ENCODE measurements around the gene SNX10.

DNA sequence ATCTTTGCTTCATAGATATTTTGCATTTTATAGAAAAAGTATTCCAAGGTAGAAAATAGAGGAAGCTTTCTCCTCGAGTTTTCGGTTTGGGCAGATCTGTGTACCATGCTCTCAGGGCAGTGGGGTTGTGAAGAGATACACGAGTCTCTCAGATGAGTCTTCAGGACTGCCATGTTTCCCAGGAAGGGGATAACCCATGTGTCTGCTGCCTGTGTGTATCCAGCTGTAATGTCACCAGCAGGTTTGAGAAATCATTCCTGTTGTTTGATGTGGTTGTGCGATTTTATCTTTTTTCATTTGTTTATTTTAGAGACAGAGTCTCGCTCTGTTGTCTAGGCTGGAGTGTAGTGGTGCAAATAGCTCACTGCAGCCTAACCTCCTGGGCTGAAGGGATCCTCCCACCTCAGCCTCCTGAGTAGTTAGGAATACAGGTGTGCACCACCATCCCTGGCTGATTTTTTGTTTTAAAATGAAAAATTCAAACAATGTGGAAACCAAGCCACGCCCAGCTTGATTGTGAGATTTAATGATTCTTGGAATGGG lies 48.9 kb downstream of the SNX10 start:
- no peak for TF ChIP-seq EZH2 (IDR thresholded peaks at IDR 0.05; ENCODE audit: insufficient read depth, poor library complexity, severe bottlenecking)
- TF ChIP-seq EZH2phosphoT487 (IDR thresholded peaks at IDR 0.05; ENCODE audit: insufficient read depth, low read depth) = no peak

All from GM23248 (cell line).